ENCODE results near the gene PABPC1L.

The PABPC1L gene

GRCh38 chr20:44901974-44902373 is 7.9 kb upstream of the PABPC1L start:
- DNase-seq = peak; percentile 12

GRCh38 chr20:44904377-44904776 is 5.5 kb upstream of the PABPC1L start:
- no peak for DNase-seq

- DNase-seq = no peak
Observed at GRCh38 chr20:44908987-44909871, 631 bp upstream of the PABPC1L start.

GRCh38 chr20:44910690-44911262 is 916 bp downstream of the PABPC1L start:
- peak; percentile 56 for DNase-seq

DNA sequence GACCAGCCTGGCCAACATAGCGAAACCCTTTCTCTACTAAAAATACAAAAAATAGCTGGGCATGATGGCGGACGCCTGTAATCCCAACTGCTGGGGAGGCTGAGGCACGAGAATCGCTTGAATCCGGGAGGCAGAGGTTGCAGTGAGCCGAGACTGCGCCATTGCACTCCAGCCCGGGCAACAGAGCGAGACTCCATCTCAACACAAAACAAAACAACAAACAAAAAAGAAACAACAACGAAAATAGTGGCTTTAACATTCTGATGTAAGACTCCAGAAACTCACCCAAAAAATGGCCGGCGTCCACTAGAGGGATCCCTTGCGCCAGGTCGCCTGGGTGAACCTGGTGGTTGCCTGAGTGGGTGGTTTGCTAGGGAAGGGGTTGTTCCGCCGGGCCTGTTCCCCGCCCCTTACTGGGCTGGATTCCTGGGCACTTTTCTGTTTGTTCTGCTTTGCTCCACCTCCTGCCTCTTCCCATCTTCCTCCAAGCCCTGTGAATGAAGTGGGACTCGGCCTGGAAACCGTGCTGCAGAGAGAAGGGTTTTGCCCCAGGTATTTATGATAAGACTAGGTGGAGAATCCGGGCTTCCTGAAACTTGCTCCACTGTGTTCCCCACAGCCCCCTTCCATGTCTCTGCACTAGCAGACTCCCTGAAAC is 1.5 kb downstream of the PABPC1L start:
- peak; percentile 63 for DNase-seq

DNA sequence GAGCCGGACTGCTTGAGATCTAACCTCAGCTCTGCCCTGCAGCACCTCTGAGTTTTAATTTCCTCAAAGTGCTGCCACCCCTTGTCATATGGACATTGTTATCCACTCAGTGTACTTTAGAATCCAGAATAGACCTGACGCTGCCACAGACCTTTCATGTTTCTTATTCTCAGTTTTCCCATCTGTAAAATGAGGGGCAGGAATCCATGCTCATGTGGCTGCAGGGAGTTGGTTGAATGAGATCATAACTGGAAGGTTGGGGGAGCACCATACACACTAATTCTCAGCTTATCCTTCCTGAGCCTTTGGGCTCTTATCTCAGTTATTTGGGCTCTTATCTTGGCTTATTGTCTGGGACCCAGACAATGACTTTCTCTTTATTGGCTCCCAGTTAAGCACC is 2.3 kb downstream of the PABPC1L start:
- DNase-seq = no peak

DNA sequence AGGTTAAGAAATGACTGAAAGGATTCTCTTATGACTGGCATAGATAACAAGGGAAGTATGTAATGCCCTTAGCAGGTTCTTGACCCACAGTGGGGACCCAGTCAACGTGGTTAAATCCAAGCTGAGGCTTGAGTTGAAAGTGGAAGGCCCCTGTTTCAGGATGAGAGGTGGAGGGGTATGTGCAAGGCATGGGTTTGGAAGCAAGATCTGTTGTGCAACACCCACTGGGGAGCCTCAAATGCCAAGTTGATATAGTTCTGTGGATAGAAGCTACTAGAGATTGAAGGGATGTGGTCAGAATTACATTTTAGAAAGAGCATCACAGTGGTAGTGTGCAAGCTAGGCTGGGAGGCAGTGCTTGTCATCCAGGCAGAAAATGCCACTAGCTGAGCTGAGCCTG is 5.1 kb downstream of the PABPC1L start:
- DNase-seq = no peak

DNA sequence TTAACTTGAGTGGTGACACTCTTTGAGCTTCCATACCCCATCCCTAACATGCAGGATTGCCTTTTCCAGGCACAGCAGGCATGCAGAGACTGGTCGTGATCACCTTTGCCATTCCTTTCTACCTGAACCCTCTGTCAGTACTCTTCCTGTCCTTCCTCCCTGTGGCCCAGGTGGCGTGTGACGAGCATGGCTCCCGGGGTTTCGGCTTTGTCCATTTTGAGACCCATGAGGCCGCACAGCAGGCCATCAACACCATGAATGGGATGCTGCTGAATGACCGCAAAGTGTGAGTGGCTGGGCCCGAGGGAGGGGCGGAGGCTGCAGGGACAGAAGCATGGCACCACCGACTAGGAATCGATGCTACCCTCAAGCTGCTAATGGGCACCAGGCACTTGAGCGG is 6.7 kb downstream of the PABPC1L start:
- DNase-seq = no peak

GRCh38 chr20:44917399-44917798 is 7.5 kb downstream of the PABPC1L start:
- no peak for DNase-seq

DNA sequence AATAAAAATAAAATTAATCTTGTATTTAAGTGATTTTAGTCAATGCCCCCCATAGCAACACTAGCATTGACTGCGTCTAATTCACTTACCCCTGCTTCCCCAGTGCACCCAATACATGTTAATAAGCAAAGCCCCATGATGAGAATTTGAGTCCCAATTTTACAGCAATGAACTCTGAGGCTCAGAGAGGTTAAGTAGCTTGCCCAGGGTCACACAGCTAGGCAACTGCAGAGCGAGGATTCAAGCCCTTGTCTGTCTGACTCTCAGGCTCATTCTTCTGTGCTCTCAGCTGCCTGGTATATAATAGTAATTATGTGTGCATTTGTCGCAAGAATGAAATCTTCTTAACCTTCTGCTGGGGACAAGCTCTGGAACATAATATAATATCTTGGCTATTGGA is 8.5 kb downstream of the PABPC1L start:
- DNase-seq = no peak

DNA sequence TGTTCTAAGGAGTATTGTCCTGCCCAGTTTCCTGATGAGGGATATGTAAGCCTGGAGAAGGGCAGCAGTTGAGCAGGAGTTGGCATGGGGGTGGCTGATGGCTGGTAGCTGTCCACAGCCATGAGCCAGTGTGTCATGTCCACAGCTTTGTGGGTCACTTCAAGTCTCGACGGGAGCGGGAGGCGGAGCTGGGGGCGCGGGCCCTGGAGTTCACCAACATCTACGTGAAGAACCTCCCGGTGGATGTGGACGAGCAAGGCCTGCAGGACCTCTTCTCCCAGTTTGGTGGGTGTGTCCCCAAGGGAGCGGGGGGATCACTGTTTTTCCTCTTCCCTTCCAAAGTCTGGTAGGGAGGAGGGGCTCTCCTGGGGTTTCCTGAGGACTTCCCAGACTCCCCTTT is 8.9 kb downstream of the PABPC1L start:
- no peak for DNase-seq

- no peak for DNase-seq
Observed at GRCh38 chr20:44921447-44921846, 11.6 kb downstream of the PABPC1L start.

DNA sequence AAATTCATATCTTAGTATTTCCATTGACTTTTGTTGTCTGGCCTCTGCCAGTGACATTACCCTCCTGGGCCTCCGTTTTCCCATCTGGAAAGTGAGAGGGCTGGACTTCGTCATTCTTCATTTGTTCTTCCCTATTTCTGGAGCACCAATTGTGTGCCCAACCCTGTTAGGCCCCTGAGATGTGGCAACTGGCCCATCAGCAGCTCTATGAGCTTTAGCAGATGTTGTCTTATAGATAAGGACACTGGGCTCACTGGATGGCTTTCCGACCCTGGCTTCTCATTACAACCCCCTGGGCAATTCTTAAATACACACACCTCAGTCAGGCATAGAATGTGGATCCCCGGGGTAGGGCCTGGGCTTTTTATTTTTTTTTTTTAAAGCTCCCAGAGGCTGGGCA is 14.7 kb downstream of the PABPC1L start:
- DNase-seq = no peak

DNA sequence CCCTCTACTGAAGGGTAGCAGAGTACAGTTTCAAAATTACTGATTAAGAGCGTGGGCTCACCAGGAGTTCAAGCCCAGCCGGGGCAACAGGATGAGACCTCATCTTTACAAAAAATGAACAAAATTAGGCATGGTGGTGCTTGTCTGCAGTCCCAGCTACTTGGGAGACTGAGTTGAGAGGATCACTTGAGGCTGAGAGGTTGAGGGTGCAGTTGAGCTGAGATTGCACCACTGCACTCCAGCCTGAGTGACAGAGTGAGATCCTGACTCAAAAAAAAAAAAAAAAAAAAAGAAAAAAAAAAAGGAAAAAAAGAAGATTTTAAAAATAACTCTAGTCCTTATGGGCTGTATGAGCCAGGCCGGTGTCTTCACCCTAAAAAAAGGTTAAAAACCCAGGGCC is 18.7 kb downstream of the PABPC1L start:
- DNase-seq = no peak

DNA sequence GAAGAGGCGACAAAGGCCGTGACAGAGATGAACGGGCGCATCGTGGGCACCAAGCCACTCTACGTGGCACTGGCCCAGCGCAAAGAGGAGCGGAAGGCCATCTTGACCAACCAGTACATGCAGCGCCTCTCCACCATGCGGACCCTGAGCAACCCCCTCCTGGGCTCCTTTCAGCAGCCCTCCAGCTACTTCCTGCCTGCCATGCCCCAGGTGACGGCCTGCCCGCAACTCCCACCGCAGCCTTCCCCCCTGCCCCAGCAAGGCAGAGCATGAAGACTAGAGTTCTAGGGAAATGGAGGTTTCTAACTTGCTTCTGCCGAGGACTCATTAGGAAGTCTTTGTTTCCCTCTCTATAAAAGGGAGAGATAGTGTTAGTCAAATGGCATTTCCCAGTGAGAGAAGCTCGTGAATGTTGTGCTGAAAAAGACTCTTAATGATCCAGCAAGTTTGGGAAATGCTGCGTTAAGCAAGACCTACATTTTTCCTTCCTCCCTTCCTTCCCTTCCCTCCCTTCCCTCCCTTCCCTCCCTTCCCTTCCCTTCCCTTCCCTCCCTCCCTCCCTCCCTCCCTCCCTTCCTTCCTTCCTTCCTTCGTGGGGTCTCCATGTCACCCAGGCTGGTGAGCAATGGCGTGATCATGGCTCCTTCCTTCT is 20.8 kb downstream of the PABPC1L start:
- DNase-seq = no peak

DNA sequence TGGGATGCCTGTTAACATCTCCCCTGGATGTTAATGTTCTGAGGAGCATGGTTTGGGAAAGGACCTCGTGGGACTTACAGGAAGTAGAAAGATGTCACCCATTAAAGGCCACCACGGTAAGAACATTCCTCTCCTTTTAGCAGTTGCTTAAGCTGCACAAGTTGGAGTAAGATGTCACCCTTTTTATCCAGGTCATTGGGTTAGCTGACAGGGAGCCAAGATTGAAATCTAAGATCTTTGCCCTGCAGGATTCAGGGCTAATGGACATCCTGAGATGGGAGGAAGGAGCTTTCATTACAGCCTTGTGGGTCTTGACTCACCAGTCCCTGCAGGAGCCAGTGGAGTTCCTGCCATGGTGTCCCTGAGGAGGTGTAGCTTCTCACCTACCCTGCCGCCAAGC is 22.1 kb downstream of the PABPC1L start:
- DNase-seq = no peak

DNA sequence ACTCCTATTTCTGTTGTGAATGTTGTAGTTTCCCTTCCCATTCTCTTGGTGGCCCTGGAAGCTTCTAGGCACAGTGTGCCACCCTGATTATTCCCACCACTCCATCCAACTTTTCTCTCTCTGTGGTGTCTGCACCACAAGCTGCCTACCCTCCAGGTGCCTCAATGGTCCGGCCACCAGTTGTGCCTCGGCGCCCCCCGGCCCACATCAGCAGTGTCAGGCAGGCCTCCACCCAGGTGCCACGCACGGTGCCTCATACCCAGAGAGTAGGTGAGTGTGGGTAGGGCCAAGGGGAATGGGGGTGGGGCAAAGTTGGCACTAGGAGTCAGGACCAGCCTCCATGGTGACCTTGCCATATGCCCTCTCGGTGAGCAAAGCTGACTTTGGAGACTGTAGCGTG is 23.1 kb downstream of the PABPC1L start:
- DNase-seq = no peak

DNA sequence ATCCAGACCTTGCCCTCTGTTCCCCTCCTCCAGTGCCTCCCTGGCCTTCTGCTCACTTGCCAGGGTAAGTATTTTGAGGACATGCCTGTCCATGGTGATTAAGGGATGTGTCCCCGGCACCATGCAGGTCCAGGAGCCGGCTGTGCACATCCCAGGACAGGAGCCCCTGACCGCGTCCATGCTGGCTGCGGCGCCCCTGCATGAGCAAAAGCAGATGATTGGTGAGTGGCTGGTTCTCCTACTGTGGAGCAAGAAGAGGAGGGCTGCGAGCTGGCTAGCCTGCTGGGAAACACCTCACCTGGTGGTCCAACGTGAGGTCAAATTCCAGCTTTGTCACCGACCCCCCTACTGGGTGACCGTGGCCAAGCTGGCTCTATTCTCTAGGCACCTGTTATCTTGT is 26.6 kb downstream of the PABPC1L start:
- no peak for DNase-seq

- no peak for DNase-seq
Observed at GRCh38 chr20:44938637-44939036, 28.8 kb downstream of the PABPC1L start.

DNA sequence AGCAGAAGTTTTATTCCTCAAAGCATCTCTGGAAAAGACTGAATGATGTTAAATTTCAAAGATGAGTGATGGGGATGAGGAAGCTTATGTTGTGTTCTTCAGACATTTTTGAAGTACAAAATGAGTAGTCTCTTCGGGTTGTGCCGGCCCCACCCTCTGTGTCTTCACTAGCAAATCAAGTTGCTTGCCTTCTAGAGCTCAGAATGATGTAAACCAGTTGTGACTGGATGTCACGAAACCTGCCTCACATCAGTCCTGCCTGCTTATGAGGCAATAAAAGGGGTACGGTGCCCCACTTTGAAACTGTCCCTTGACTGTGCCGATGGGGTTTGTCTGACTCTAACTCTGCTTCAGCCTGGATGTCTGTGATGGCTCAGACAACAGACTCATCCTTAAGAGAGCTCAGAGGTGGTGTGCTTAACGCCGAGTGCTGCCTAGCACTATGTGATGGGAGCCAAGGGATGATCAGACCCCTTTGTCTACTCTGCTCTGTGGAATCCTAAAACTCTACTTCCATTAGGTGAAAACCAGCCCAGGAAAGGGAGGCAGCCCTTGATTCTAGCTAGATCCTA is 31.3 kb downstream of the PABPC1L start:
- DNase-seq = no peak

- DNase-seq = no peak
Observed at GRCh38 chr20:44942264-44942973, 32.6 kb downstream of the PABPC1L start.

DNA sequence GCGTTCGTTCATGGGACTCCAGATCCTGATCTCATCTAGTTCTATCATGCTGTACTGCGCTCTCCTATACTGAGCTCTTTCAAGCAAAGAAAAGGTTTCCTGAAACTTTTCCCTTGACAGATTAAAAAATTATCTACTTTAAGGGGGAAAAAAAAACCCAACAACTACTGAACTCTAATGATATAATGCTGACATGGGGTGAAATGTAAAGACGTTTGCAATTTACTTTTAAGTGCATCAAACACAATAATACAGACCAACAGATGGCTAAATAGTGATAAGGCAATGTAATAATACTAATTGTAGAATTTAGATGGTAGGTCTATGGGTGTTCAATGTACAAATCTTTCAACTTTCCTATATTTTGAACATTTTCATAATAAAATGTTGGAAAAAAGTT is 34.0 kb downstream of the PABPC1L start:
- DNase-seq = no peak

DNA sequence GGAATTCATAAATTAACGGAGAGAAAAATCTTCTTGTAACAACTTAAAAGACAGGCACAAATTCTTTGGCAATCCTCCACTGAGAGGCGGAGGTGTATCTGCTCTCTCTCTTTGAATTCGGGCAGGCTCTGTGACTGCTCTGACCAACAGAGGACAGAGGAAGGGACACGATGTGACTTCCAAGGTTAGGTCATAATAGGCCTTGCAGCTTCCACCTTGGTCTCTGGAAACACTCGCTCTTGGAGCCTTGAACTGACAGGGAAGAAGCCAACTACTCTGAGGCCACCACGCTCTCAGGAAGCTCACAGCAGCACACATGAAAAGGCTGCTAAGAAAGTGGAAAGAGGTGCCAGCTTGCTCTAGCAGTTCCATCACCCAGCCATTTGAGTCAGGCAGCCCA is 35.4 kb downstream of the PABPC1L start:
- DNase-seq = no peak

Data from DMS53 (cell line).